Measurements from ENCODE around the gene TMPRSS7. TPM values are rescaled to one million over a fixed set of nuclear protein-coding genes. Genes with fewer than 3 reads are reported as not detected.
A peak's percentile ranks its signal among the peaks of the same experiment; 100 is the strongest.
"Not testable (repeated sequence)": the region's sequence is repeated elsewhere in the genome, so short reads cannot be mapped to it uniquely, and the experiment has no call there.

Gene TMPRSS7
- total RNA-seq, 2 experiments from 2014 or later: not detected

- H3K27ac Mint-ChIP-seq: no peak overlapping the region
- ChIA-PET POLR2A (interaction anchor here (0.8 to 1.5 kb wide), 3 partner anchors 27 to 30 kb away, joined by 3 to 5 read pairs (median 3); no protein-coding TSS in a partner anchor), CTCF (interaction anchor here (0.6 to 3.4 kb wide), 24 partner anchors 10 to 491 kb away, joined by 3 to 30 read pairs (median 4); partner anchors contain the start of gene ABHD10)
- DNase-seq: peak; percentile 48
- H3K9me3 Mint-ChIP-seq: no peaks in the 10 kb centered on the region
- H3K4me3 Mint-ChIP-seq: no peak overlapping the region
- peaks cover 2% of the 10 kb centered on the region for H3K27me3 Mint-ChIP-seq
- no peaks in the 10 kb centered on the region for H3K36me3 Mint-ChIP-seq (ENCODE audit: low read depth)
- H3K4me1 Mint-ChIP-seq: peaks cover 4% of the 10 kb centered on the region
Measured at GRCh38 chr3:112043621-112044201, 9.2 kb downstream of the TMPRSS7 start.

DNA sequence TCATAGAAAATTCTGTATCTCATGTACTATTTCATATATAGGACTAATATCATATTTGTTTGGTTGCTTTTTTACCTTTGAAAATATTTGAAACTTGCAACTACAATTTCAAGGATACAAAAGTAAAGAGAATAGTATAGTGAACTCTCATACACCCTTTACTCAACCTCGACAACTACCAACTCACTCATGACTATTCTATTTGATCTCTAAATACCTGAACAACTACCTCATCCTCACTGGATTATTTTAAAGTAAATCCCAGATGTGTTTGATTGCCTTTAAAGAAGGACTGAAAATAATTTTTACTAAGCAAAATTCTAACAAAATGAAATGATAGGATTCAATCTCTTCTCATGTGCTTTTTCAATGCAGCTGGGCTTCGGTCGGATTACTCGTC, 12.1 kb downstream of the TMPRSS7 start:
- Mint-ChIP-seq H3K4me1 (peaks cover 4% of the 10 kb centered on the region), H3K27me3 (peaks cover 2% of the 10 kb centered on the region), H3K9me3 (no peaks in the 10 kb centered on the region), H3K4me3 (no peak overlapping the region), H3K36me3 (ENCODE audit: low read depth) (no peaks in the 10 kb centered on the region), H3K27ac (no peak overlapping the region)
- POLR2A ChIA-PET: no interaction called here
- CTCF ChIA-PET: interaction anchor here (1.1 kb wide), 1 partner anchor 33 kb away, joined by 3 read pairs; no protein-coding TSS in a partner anchor
- no peak for DNase-seq

- H3K36me3 Mint-ChIP-seq (ENCODE audit: low read depth): no peaks in the 10 kb centered on the region
- no peaks in the 10 kb centered on the region for H3K9me3 Mint-ChIP-seq
- POLR2A ChIA-PET: no interaction called here
- no peak for DNase-seq
- H3K4me1 Mint-ChIP-seq: peaks cover 4% of the 10 kb centered on the region
- peaks cover 2% of the 10 kb centered on the region for H3K27me3 Mint-ChIP-seq
- no peak overlapping the region for H3K27ac Mint-ChIP-seq
- CTCF ChIA-PET: no interaction called here
- H3K4me3 Mint-ChIP-seq: no peak overlapping the region
Measured at GRCh38 chr3:112047264-112047663, 12.7 kb downstream of the TMPRSS7 start.

GRCh38 chr3:112048911-112049310, 14.4 kb downstream of the TMPRSS7 start:
- H3K4me3 Mint-ChIP-seq: no peak overlapping the region

DNA sequence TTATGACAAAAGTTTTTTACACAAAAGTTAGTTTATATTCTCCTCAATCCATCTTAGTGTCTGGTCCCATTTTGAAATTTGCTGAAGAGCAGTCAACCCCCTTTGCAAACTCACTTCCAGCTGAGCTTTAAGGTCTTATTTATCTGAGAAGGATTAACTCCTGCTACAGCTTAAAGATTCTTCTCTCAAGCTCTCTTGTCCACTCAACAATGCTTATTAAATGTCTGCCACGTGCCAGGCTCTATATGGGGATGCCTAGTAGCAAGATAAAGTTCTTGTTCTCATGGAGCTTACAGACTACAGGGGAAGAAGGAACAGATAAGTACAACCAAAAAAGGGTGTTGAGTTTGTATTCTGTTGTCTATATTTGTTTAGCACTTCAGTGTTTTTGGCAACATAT, 18.7 kb downstream of the TMPRSS7 start:
- Mint-ChIP-seq H3K36me3 (ENCODE audit: low read depth) (no peaks in the 10 kb centered on the region), H3K27ac (no peak overlapping the region), H3K4me1 (peaks cover 28% of the 10 kb centered on the region), H3K27me3 (peaks cover 2% of the 10 kb centered on the region), H3K9me3 (no peaks in the 10 kb centered on the region), H3K4me3 (no peak overlapping the region)
- no peak for DNase-seq
- ChIA-PET CTCF (interaction anchor here (1.0 to 2.5 kb wide), 3 partner anchors 9 to 58 kb away, joined by 3 to 16 read pairs (median 4); no protein-coding TSS in a partner anchor), POLR2A (interaction anchor here (0.7 kb wide), 1 partner anchor 167 kb away, joined by 3 read pairs; no protein-coding TSS in a partner anchor)

More at GRCh38 chr3:112048911-112049310, 14.4 kb downstream of the TMPRSS7 start:
- Mint-ChIP-seq H3K36me3 (ENCODE audit: low read depth) (no peaks in the 10 kb centered on the region), H3K27ac (no peak overlapping the region), H3K4me1 (peaks cover 8% of the 10 kb centered on the region), H3K27me3 (peaks cover 2% of the 10 kb centered on the region), H3K9me3 (no peaks in the 10 kb centered on the region)
- ChIA-PET POLR2A (no interaction called here), CTCF (interaction anchor here (0.8 kb wide), 1 partner anchor 35 kb away, joined by 3 read pairs; no protein-coding TSS in a partner anchor)
- DNase-seq: no peak

DNA sequence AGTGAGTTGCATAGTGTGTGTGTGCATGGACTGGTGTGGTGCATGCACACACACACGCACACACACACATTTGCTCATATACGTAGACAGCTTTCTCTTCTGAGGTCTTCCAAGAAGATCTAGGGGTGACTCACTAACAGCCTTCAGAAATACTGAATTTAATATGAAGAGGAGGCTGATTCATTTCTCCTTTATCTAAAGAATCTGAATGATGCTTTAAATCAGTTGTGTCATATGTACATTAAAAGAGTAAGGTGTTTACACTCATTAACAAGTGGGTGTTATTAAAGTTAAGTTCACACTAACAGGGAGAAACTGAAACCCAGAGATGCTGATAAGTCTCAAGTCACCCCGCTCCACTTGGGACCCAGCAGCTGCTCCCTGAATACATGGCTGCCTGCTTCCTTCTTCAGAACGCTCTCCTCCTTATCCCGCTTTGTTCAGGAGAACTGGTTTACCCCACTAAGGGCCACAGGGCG, 22.0 kb downstream of the TMPRSS7 start:
- H3K27me3 Mint-ChIP-seq: no peaks in the 10 kb centered on the region
- peaks cover 6% of the 10 kb centered on the region for H3K9me3 Mint-ChIP-seq
- H3K4me1 Mint-ChIP-seq: peaks cover 28% of the 10 kb centered on the region
- H3K27ac Mint-ChIP-seq: peak overlapping the region; percentile 11
- no peaks in the 10 kb centered on the region for H3K36me3 Mint-ChIP-seq (ENCODE audit: low read depth)
- H3K4me3 Mint-ChIP-seq: peak overlapping the region; percentile 7
- ChIA-PET POLR2A (no interaction called here), CTCF (no interaction called here)
- peak; percentile 29 for DNase-seq

DNA sequence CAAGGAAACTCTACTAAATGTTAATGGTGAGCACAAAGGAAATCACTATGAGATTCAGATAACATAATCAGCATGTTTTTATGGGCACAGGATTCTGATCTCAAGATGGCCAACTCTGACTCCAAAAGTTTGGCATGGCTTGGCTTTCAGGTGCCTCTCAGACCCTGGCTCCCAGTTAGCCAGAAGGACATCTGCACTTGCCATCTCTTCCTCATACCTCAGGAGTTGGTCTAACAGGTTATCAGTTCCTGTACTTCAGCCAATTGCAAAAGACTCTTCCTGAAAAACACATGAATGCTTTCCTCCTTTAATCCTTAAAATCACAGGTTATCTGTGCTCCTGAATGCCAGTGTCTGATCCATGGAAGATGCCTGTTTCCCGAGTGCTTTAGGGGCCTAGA, 25.0 kb downstream of the TMPRSS7 start:
- ChIA-PET CTCF (no interaction called here), POLR2A (no interaction called here)

GRCh38 chr3:112061152-112061551, 26.6 kb downstream of the TMPRSS7 start:
- CTCF ChIA-PET: no interaction called here
- Mint-ChIP-seq H3K4me3 (no peak overlapping the region), H3K27ac (no peak overlapping the region), H3K36me3 (ENCODE audit: low read depth) (no peaks in the 10 kb centered on the region), H3K9me3 (peaks cover 6% of the 10 kb centered on the region), H3K4me1 (peaks cover 18% of the 10 kb centered on the region), H3K27me3 (no peaks in the 10 kb centered on the region)
- DNase-seq: no peak
- POLR2A ChIA-PET: no interaction called here

More for the DNA sequence above, 25.0 kb downstream of the TMPRSS7 start:
- DNase-seq: no peak
- Mint-ChIP-seq H3K9me3 (peaks cover 6% of the 10 kb centered on the region), H3K4me1 (peaks cover 22% of the 10 kb centered on the region), H3K27ac (no peak overlapping the region), H3K36me3 (ENCODE audit: low read depth) (no peaks in the 10 kb centered on the region), H3K27me3 (no peaks in the 10 kb centered on the region), H3K4me3 (no peak overlapping the region)

GRCh38 chr3:112072387-112073060, 38.0 kb downstream of the TMPRSS7 start:
- H3K27me3 Mint-ChIP-seq: peaks cover 13% of the 10 kb centered on the region
- peaks cover 41% of the 10 kb centered on the region for H3K4me1 Mint-ChIP-seq
- peak overlapping the region; percentile 44 for H3K4me3 Mint-ChIP-seq
- DNase-seq: peak; percentile 81
- peaks cover 20% of the 10 kb centered on the region for H3K36me3 Mint-ChIP-seq (ENCODE audit: low read depth)
- ChIA-PET CTCF (interaction anchor here (0.6 to 1.3 kb wide), 3 partner anchors 29 to 1766 kb away, joined by 3 to 5 read pairs (median 3); partner anchors contain the start of gene GRAMD1C), POLR2A (interaction anchor here (0.8 to 1.1 kb wide), 3 partner anchors 28 to 490 kb away, joined by 3 to 5 read pairs (median 3); partner anchors contain the start of genes ATG3 and SLC35A5)
- not testable (repeated sequence) for H3K9me3 Mint-ChIP-seq
- H3K27ac Mint-ChIP-seq: peak overlapping the region; percentile 77

DNA sequence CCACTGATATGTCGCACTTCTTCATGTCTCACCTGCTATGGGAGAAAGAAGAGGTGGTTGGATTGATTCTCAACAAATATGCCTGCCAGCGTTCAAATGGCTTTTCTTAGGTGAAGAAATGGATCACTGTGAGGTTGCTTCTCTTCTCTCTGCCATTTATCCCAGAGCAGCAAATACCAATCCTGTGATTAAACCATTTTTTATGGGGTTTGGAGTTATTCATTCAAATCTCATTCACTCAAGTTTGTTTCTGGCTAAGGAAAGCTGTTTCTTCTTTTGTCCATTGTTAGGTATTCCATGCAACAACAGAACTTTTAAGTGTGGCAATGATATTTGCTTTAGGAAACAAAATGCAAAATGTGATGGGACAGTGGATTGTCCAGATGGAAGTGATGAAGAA, 39.5 kb downstream of the TMPRSS7 start:
- CTCF ChIA-PET: no interaction called here
- peaks cover 46% of the 10 kb centered on the region for H3K4me1 Mint-ChIP-seq
- no peak overlapping the region for H3K4me3 Mint-ChIP-seq

GRCh38 chr3:112074616-112075497, 40.3 kb downstream of the TMPRSS7 start:
- ChIA-PET CTCF (no interaction called here), POLR2A (no interaction called here)
- Mint-ChIP-seq H3K36me3 (ENCODE audit: low read depth) (peaks cover 15% of the 10 kb centered on the region), H3K27me3 (peaks cover 2% of the 10 kb centered on the region), H3K4me3 (peak overlapping the region; percentile 42), H3K4me1 (peaks cover 46% of the 10 kb centered on the region), H3K9me3 (peaks cover 9% of the 10 kb centered on the region), H3K27ac (peak overlapping the region; percentile 40)
- peak; percentile 52 for DNase-seq

More for the DNA sequence above, 39.5 kb downstream of the TMPRSS7 start:
- peaks cover 9% of the 10 kb centered on the region for H3K9me3 Mint-ChIP-seq
- H3K27ac Mint-ChIP-seq: no peak overlapping the region
- H3K36me3 Mint-ChIP-seq (ENCODE audit: low read depth): peaks cover 20% of the 10 kb centered on the region
- H3K27me3 Mint-ChIP-seq: peaks cover 5% of the 10 kb centered on the region
- no peak for DNase-seq
- POLR2A ChIA-PET: no interaction called here

GRCh38 chr3:112078125-112079083, 43.9 kb downstream of the TMPRSS7 start:
- no peak for DNase-seq
- CTCF ChIA-PET: no interaction called here
- H3K27me3 Mint-ChIP-seq: no peaks in the 10 kb centered on the region
- no peak overlapping the region for H3K4me3 Mint-ChIP-seq
- peaks cover 27% of the 10 kb centered on the region for H3K4me1 Mint-ChIP-seq
- H3K27ac Mint-ChIP-seq: no peak overlapping the region
- H3K36me3 Mint-ChIP-seq (ENCODE audit: low read depth): peaks cover 2% of the 10 kb centered on the region
- H3K9me3 Mint-ChIP-seq: no peaks in the 10 kb centered on the region
- POLR2A ChIA-PET: no interaction called here

Data from activated CD4-positive, alpha-beta memory T cell treated with anti-CD3 and anti-CD28 coated beads, Interleukin-2, amount 10 ng/mL, durations not matched to agents 7 days and 5 days (primary cell).